GM21447 (cell line): ENCODE data around the gene SNF8.

Experiments used
- ATAC-seq: cut with Tn5 transposase; IDR thresholded peaks from one replicate; pipeline ENCODE4 v1.9.1; 2021; ENCODE audit not compliant: unreplicated experiment

SNF8 gene

DNA sequence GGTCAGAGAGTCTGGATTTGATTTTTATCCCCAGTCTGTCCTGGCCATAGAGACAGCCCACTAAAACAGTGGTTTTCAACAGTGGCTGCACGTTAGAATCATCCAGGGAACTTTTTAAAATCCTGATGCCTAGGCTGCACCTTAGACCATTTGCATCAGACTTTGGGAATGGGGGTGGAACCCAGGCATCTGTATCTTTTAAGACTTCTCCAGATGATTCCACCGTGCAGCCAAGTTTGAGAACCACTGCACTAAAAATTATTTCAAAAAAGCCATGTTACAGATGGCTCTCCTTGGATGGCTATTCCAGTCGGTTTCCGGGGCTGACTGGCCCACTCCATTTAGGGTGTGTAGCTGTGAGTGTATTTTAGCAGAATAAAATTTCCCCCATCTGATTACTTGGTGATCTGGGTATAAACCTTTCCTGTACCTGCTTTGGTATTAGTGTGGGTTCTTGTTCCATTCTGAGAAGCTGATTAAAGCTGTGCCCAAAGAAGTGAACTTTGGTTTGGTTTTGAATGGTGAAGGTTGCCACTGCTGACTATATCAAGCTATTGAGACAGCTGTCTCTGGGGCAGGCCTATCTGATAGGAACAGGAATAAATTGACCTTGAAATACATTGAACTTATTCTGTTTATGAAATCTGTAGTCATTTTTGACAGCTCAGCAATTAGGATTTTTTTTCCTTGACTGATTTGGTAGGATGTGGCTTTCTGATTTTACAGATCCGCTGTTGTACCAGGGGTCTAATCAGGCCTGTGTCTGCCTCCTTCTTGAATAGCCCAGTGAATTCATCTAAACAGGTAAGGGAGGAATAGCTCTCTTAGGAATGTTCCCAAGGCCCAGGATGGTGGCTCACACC is 50.8 kb downstream of the SNF8 start:
- no peak for ATAC-seq

DNA sequence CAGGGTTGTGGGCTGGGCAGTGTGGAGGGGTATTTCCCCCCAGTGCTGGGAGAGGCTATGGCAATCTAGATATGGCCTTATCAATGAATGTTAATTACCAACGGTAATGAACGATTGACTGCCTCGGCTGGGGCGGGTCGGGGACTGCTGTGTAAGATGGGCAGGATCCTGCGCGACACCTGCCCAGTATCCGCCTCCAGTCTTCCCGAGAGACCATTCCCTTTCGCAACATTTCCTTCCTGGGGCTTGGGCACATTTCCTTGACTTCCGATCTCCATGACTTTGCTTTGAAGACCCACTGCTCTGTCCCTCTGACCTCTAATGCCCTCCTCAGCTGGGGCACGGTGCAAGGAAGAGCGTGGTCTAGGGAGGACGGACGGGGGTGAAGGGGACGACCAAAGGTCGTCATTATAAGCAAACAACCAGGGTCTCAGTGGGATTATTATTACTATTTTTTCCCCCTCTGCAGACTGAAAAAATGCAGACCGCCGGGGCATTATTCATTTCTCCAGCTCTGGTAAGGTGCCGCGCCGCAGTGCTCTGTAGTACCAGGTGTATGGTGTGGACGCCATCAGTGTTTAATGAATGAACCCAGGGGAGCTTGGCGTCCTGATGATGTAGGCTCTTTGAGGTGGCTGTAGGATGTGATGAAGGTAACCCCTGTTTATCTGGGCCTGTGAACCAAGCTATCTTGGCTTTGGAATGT is 51.5 kb downstream of the SNF8 start:
- no peak for ATAC-seq

DNA sequence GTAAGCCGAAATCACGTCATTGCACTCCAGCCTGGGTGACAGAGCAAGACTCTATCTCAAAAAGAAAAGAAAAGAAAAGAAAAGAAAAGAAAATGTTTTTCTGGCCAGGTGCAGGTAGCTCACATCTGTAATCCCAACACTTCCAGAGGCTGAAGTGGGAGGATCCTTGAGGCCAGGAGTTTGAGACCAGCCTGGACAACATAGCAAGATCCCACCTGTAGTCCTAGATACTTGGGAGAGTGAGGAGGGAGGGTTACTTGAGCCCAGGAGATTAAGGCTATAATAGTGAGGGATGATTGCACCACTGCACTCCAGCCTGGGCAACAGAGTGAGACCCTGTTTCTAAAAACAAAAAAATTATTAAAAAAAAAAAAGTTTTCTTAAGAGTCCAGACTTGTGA is 54.6 kb downstream of the SNF8 start:
- ATAC-seq = no peak

GRCh38 chr17:48883171-48883570 is 61.5 kb downstream of the SNF8 start:
- no peak for ATAC-seq

DNA sequence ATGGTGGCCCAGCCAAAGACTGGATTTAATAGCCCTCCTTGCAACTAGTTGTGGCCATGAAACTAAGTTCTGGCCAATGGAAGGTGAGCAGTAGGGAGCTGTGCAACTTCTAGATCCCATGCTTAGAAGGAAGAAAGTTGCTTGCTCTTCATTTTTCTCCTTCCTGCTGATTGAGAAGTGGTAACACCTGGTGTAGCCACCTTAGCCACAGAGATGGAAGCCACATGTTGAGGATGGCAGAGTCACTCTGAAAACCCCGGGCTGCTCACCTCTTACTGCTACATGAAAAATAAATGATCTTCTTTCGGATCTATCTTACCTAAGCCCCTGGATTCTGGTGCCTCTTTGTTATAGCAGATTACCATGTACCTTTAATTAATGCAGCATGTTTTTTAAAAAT is 62.4 kb downstream of the SNF8 start:
- ATAC-seq = no peak
